NCI-H82 treated with DMSO at 0.1 percent for 48 hours (cell line): Measurements from ENCODE around the gene EVI5L.
A peak's percentile ranks its signal among the peaks of the same experiment; 100 is the strongest.

Experiments used
- DNase-seq: peaks from one replicate; lab custom pipeline; 2025; ENCODE audit not compliant: unreplicated experiment; lab: John Stamatoyannopoulos, UW

Gene EVI5L

GRCh38 chr19:7894612-7895309 lies 64.7 kb downstream of the EVI5L start:
- no peak for DNase-seq

GRCh38 chr19:7895565-7895964 lies 65.5 kb downstream of the EVI5L start:
- no peak for DNase-seq

GRCh38 chr19:7897292-7897691 lies 67.3 kb downstream of the EVI5L start:
- DNase-seq = no peak

GRCh38 chr19:7898967-7899366 lies 68.9 kb downstream of the EVI5L start:
- no peak for DNase-seq

GRCh38 chr19:7899751-7900378 lies 69.8 kb downstream of the EVI5L start:
- DNase-seq = no peak

GRCh38 chr19:7900401-7900870 lies 70.4 kb downstream of the EVI5L start:
- no peak for DNase-seq

- DNase-seq = no peak
Measured at GRCh38 chr19:7900931-7901330, 70.9 kb downstream of the EVI5L start.

- no peak for DNase-seq
Measured at GRCh38 chr19:7901337-7901736, 71.3 kb downstream of the EVI5L start.

- DNase-seq = no peak
Measured at GRCh38 chr19:7902796-7903243, 72.8 kb downstream of the EVI5L start.

- peak; percentile 97 for DNase-seq
Measured at GRCh38 chr19:7903244-7904073, 73.4 kb downstream of the EVI5L start, which contains the start of gene MAP2K7. Gene MAP2K7, plus strand, starts transcription at chr19:7903877. Its CDS starts 68 bp downstream, at chr19:7903945.

- no peak for DNase-seq
Measured at GRCh38 chr19:7904074-7905020, 74.3 kb downstream of the EVI5L start.

- no peak for DNase-seq
Measured at GRCh38 chr19:7905268-7905667, 75.2 kb downstream of the EVI5L start.

- DNase-seq = no peak
Measured at GRCh38 chr19:7905859-7906258, 75.8 kb downstream of the EVI5L start.

- DNase-seq = no peak
Measured at GRCh38 chr19:7907122-7907521, 77.1 kb downstream of the EVI5L start.

- DNase-seq = no peak
Measured at GRCh38 chr19:7907544-7907943, 77.5 kb downstream of the EVI5L start.

- no peak for DNase-seq
Measured at GRCh38 chr19:7908078-7908699, 78.2 kb downstream of the EVI5L start.

GRCh38 chr19:7908742-7909461 lies 78.9 kb downstream of the EVI5L start:
- DNase-seq = no peak

- DNase-seq = no peak
Measured at GRCh38 chr19:7909471-7910067, 79.6 kb downstream of the EVI5L start.
